HG03025 (cell line): Measurements from ENCODE around the gene TOMM6.
"Not testable (repeated sequence)": the region's sequence is repeated elsewhere in the genome, so short reads cannot be mapped to it uniquely, and the experiment has no call there.

ENCODE experiments used
- ATAC-seq: cut with Tn5 transposase; IDR thresholded peaks from one replicate; pipeline ENCODE4 v1.9.1; 2021; ENCODE audit warnings: mild to moderate bottlenecking, moderate library complexity; ENCODE audit not compliant: unreplicated experiment, low FRiP score

The TOMM6 gene

GRCh38 chr6:41759905-41760579 is 27.5 kb upstream of the TOMM6 start:
- no peak for ATAC-seq

GRCh38 chr6:41763470-41763869 is 24.0 kb upstream of the TOMM6 start:
- no peak for ATAC-seq

- not testable (repeated sequence) for ATAC-seq
Measured at GRCh38 chr6:41766043-41766664, 21.3 kb upstream of the TOMM6 start.

- ATAC-seq: no peak
Measured at GRCh38 chr6:41767112-41767833, 20.2 kb upstream of the TOMM6 start.

GRCh38 chr6:41768545-41769308 is 18.8 kb upstream of the TOMM6 start:
- no peak for ATAC-seq

GRCh38 chr6:41769376-41769775 is 18.1 kb upstream of the TOMM6 start:
- ATAC-seq: no peak

- ATAC-seq: no peak
Measured at GRCh38 chr6:41770381-41771057, 17.0 kb upstream of the TOMM6 start.

GRCh38 chr6:41771058-41771983 is 16.2 kb upstream of the TOMM6 start:
- no peak for ATAC-seq

- no peak for ATAC-seq
Measured at GRCh38 chr6:41774841-41775240, 12.7 kb upstream of the TOMM6 start.

- ATAC-seq: no peak
Measured at GRCh38 chr6:41775293-41775882, 12.1 kb upstream of the TOMM6 start.

- ATAC-seq: no peak
Measured at GRCh38 chr6:41777551-41778285, 9.8 kb upstream of the TOMM6 start.

- ATAC-seq: no peak
Measured at GRCh38 chr6:41778895-41779294, 8.6 kb upstream of the TOMM6 start.

- peak; percentile 3 for ATAC-seq
Measured at GRCh38 chr6:41779336-41779735, 8.2 kb upstream of the TOMM6 start.

- ATAC-seq: peak; percentile 90
Measured at GRCh38 chr6:41779788-41780550, 7.5 kb upstream of the TOMM6 start, which contains the start of gene FRS3. FRS3 (minus strand) TSS chr6:41779900; CDS start chr6:41776987, 2,913 bp downstream.

- no peak for ATAC-seq
Measured at GRCh38 chr6:41780551-41781365, 6.7 kb upstream of the TOMM6 start, which contains the start of gene PRICKLE4. PRICKLE4 (plus strand) TSS chr6:41780782; CDS start chr6:41783474, 2,692 bp downstream.

- no peak for ATAC-seq
Measured at GRCh38 chr6:41781366-41781730, 6.1 kb upstream of the TOMM6 start.
